NCI-H82 treated with DMSO at 0.1 percent for 48 hours (cell line): Measurements from ENCODE around the gene S100P.

ENCODE experiments used
- DNase-seq: peaks from one replicate; lab custom pipeline; 2025; ENCODE audit not compliant: unreplicated experiment; lab: John Stamatoyannopoulos, UW

S100P gene

DNA sequence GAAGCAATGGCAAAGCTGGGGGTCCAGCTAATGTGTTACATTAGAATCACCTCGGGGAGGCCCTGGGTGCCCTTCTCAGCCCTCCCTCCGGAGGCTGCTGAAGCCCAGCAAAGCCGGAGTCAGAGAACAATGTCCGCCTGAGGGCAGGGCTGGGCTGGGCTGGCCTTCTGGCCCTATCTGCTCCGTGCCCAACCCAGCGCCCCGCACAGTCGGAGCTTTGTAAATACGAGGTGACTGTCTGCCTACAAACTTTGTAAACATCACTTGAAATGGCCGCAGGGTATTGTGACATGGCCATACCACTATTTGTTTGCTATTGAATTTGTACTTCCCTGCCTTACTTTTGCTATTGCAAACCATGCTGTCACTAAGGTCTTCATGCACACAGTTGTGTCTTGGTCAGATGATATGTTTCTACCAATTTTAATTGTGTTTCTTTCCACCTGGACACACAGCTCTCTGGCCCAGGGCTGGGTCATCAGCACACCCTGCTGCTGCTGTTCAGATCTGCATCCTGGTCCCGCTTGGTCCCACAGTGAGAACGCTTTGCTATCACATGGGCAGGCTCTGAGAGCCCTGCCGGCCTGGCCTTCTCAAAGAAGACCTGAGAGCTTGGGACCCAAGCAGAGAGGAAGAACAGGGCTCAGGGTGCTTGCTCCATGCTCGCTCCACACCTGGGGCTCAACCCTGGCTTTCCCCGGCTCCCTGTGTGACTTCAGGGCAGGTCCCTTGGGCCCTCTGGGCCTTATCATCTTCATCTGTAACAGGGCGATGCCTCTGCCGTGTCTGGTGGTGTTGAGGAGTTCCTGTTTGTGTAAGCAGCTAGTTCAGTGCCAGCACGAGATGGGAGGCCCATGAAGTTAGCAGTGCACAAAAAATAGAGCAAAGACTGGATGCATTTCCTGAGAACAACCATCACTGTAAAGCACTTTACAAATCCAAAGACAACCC, 2.3 kb downstream of the S100P start:
- no peak for DNase-seq

DNA sequence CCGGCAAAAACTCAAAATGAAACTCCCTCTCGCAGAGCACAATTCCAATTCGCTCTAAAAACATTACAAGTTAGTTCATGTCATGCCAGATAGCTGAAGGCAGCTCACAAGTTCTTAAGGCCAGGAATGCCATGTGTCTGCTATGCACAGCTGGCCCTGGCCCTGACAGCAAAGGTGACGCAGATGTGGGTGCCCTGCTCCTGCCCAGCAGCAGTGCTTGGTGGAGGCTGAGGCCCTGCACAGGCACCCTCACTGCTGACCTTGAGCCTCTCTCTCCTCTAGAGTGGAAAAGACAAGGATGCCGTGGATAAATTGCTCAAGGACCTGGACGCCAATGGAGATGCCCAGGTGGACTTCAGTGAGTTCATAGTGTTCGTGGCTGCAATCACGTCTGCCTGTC, 2.9 kb downstream of the S100P start:
- DNase-seq = no peak

DNA sequence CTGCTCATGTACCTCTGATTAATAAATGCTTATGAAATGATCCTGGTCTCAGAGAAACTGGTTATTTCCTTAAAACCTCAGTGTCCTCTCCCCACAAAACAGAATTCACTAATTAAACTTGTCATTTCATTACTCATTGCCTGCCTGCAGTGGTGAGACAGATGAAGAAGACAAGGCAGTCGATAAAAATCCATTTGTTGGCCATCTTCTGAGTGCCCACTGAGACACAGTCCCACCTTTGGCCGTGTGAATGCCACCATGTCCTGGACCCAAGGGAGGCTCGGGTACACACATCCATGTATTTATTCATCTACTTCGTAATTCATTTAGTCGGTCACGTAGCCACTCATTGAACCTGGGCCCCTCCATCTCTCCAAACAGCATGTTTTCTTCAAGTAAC, 3.5 kb downstream of the S100P start:
- DNase-seq = no peak

DNA sequence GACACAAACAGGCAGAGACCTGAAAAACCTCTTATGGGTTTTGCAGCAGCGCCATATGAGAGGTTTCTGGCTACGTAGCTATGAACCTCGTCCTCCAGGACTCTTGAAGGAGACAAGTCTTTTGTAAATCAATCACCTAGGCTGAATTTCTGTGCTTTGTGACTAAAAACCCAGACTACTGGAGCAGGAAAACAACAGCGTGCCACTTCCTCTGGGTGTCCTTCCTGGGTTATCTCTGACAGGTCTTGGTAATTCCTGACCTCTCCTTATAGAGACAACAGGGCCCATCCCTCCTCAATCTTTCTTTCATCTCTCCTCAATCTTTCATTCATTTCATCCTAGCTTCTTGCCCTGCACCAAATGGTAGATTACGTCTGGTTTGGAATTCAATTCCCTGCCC, 5.7 kb downstream of the S100P start:
- no peak for DNase-seq

DNA sequence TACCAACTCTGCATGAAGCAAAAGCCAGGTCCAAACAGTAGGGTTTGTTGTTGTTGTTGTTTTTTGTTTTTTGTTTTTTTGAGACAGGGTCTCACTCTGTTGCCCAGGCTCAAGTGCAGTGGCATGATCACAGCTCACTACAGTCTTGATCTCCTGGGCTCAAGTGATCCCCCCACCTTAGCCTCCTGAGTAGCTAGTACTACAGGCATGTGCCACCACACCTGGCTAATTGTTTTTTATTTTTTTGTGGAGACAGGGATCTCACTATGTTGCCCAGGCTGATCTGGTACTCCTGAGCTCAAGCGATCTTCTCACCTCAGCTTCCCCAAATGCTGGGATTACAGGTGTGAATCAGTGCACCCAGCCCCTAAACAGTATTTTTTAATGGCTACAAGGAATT, 6.2 kb downstream of the S100P start:
- DNase-seq = no peak

DNA sequence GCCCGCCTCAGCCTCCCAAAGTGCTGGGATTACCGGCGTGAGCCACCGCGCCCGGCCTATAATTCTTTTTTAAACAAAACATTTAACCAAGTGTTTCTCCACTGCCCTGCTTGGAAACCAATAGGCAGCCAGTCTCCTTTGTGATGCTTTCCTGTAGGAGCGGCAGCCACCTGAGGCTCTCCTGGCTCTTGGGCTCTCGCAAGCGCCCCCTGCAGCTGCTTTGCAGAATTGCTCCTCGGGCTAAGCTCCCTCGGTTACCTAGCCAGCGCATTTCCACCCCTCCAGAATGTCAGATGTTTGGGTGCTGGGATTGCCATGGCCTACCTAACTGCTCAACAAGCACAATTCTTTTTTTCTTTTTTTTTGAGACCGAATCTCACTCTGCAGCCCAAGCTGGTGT, 7.7 kb downstream of the S100P start:
- DNase-seq = no peak

DNA sequence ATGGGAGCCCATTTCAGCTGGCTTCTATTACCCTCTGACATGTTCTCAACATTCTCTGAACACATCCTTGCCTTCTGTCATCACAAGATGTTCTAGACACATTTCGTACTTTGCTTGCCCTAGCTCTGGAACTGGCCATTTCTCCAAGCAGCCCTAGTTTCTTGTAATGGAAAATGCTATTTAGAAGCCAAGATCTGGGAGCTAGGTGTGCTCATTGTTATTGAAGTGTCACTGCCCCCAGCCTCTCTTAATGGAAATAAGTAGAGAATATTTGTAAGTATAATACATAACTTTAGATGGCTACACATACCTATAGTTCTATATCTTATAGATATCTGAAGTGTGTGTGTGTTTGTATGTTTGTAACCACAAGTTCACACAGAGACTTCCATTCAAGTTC, 9.1 kb downstream of the S100P start:
- no peak for DNase-seq

DNA sequence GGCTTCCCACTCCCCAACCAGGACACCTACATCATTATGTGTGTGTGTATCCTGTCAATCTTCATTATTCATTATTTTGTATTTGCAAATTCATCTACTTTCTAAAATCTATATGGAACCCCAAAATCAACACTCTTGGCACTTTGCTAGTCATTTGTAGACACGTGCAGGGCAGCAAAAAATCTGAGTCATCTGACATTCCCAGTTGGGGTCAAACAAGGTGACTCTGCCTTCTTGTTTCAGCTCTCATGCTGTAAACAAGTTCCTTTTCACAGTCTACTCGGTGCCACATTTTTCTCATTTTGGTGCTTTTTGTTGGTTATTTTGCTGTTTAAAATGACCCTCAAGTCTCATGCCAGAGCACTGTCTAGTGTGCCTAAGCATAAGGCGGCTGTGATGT, 10.1 kb downstream of the S100P start:
- DNase-seq = no peak

DNA sequence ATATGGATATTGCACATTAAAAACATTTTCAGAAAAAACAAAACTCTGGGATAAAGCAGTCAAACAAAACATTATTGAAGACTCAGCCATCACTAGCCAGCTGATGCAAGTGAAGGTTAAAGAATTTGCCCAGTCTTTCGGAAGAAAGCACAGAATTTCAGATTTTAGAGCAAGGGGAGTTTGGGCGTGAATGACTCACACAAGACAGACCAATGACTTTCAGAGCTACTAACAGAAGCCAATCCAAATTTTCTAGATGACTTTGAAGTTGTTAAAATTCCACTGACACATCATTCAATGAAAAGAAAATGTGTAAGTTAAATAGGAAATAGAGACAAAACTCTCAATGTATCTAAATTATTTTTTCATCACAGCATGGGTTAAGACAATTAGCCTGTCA, 12.0 kb downstream of the S100P start:
- DNase-seq = no peak

DNA sequence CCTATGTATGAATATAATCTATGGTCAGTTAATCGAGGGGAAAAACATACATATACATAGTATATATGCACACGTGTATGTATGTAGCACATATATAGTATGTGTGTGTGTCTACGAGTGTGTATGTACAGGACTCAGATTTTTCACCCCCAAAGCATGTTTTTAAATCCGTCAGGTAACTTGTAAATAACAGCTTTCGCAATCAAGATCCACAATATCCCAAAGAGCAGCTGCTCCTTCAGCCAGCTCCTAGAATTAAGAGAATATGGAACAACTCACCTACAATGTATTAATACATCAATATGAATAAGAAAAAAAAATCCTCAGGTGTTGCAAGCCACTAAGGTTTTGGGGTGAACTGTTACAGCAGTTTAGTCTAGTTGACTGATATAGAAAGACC, 12.5 kb downstream of the S100P start:
- no peak for DNase-seq

DNA sequence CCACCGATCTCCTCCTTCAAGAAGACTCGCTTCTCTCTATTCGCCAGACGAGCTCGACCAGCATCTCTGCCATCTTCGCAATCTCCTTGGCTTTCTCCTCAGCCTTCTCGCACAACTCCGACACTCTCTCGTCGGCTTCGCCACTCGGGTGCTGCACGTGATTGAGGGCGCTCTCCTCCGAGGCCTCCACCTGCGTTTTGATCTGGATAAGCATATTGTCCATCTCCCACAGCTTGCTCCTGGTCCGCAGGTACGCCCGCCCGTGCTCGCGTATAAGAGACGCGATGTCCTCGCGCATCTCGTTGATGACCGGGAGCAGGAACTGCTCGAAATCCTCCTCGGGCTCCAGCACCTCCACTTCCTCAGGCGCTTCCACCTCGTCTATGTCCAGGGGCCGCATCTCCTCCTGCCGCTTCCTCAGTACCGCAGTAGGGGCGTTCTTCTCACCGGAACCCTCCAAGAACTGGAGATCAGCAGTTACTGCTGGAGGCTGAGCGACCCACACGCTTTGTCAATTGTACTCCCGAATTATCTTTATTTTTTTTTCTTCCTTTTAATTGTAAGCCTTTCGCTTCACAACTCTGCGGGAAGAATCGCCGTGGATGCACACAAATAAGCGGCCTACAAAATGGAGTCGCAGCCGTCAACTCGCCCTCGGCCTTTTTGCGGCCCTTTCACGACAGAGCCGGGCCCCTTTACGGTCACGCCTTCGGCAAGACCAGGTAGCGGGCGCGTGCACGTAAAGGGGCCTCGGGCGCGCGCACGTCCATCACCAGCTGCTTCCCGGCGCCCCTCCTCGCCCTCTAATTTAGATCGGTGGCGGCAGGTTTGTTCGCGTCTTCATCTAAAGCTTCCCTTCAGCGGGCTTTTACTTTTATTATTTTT, 15.8 kb downstream of the S100P start, which contains the start of gene MRFAP1L1:
Gene MRFAP1L1, minus strand, starts transcription at position 636 of the 885 bp plus-strand sequence. Its CDS starts 236 bp downstream, at position 400.
- DNase-seq = peak; percentile 88

DNA sequence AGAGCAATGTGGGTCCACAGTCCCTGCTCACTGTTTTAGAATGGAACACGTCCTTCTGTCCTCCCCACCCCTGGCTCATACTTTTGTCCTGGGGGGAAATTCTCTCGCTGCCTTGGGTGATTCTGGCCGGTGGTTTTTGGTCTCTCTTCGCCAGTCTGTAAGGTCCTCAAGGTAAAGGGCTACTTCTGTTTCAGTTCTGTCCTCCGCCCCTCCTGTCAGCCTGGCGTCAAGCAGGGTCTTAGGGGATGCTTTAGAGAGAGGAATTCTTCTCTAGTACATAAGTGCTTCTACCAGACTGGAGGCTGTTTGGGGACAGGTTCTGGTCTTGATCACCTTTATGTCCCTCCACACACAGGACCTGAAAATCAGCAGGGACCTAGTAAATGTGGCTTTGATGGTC, 16.6 kb downstream of the S100P start:
- no peak for DNase-seq

DNA sequence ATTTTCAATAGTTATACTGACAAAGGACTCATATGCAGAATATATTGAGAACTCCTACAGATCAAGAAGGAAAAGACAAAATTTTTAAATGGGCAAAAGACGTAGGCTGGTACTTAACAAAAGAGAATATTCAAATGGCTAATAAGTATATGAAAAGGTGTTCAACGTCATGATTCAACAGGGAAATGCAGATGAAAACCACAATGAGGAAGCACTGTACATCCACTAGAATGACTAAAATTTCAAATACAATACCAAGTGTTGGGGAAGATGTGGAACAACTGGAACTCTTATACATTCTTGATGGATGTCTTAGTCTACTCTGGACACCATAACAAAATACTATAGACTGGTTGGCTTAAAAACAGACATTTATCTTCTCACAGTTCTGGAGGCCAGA, 17.3 kb downstream of the S100P start:
- DNase-seq = no peak

DNA sequence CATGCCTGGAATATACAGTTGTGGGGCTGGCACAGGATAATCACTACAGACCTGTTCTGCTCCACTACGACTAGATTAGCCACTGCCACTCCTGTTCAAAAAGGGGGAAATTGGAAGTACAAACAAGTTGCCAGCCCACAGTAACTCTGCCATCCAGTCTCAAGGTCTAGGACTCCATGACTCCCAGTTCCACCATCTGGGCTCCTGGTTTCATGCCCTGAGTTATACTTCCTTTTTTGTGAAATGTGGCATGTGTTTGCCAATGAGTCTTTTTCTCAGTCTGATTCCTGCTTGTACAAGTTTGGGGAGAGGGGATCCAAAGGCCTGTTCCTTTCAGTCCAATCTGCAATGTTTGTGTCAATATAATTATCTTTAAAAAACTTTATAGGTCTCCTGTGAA, 21.3 kb downstream of the S100P start:
- DNase-seq = no peak

DNA sequence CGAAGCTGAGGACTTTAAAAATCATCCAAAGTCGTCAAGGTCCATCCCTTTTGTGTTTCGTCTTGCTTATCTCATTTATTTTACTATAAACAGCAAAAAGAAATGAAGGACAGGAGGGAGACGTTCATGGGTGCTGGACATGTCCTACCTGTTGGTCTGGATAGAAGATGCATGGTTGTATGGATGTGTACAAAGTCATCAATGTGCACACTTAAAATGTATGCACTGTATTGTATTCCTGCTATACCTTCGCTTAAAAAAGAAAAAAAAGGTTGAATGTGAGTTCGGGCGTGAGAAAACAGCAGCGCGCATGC, 22.0 kb downstream of the S100P start:
- no peak for DNase-seq

DNA sequence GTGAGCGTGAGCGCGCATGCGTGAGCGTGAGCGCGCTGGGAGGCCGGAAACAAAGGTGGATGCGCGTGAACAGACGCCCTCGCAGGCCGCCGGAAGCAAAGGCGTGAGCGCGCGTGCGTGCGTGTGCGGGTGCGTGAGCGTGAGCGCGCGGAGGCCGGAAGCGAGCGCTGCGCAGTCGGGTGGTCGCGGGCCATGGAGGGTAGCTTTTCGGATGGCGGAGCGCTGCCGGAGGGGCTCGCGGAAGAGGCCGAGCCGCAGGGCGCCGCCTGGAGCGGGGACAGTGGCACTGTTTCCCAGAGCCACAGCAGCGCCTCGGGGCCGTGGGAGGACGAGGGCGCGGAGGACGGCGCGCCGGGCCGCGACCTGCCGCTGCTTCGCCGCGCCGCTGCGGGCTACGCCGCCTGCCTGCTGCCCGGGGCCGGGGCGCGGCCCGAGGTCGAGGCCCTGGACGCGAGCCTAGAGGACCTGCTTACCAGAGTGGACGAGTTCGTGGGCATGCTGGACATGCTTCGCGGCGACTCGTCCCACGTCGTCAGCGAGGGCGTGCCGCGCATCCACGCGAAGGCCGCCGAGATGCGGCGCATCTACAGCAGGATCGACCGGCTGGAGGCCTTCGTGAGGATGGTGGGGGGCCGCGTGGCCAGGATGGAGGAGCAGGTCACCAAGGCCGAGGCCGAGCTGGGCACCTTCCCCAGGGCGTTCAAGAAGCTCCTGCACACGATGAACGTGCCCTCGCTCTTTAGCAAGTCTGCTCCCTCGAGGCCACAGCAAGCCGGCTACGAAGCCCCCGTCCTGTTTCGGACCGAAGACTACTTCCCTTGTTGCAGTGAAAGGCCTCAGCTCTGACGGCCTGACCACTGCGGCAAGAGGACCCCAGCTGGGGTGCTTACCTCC, 22.6 kb downstream of the S100P start, which contains the start of gene BLOC1S4:
Gene BLOC1S4, plus strand, starts transcription at position 157 of the 894 bp plus-strand sequence. Its CDS starts 36 bp downstream, at position 193.
- peak; percentile 61 for DNase-seq

DNA sequence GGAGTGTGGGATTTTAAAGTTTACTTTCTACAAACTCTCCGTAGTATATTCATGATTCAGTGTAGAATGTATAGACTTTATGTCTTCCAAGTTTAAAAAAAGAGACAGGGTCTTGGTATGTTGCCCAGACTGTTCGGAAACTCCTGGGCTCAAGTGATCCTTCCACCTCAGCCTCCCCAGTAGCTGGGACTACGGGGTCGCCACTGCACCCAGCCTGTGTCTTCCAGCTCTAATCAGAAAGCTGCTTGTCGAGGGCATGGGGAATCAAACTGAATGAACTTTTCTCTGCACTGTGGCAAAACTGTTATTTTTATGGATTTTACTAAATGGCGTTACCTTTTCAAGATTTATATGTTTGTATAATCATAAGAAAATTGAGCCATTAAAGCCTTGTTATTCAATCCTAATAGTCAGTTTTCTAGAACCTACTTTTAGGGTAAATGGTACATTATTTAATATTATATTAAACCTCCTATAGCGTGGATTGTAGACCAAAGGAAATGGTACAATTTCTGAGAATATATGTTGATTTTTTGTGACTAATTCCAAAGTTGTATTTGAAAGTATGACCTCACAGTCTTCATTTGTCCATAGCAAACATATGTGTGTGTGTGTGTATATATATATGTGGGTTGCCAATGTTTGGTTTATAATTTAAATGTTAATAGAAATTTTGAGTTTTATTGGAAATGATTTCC, 23.4 kb downstream of the S100P start:
- no peak for DNase-seq

DNA sequence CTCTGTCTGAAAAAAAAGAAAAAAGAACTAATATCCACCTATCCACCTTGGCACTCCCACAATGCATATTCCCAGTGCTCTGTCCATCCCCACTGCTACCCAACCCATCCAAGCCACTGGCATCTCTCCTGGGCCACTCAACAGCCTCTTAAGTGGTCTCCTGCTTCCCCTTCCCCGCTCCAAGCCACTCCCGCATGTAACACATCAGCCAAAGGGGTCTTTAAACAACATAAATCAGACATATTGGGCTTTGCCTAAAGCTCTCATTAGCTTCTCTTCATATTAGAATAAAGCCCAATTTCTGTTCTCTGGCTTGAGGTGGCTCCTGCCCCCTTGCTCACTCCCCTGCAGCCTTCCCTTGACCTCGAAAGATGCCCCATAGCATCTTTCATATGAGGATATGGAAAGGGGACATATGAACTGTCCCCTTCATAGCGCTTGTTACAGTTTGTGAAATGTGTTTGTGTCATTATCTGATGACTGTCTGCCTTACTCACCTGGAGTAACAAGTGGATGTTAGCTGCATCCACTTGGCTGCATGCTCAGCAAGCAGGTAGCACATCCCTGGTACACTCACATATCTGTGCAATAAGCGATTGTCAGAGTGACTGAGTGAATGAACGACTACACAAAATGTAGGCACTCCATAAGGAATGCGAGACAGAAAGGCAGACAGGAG, 25.4 kb downstream of the S100P start:
- DNase-seq = no peak

DNA sequence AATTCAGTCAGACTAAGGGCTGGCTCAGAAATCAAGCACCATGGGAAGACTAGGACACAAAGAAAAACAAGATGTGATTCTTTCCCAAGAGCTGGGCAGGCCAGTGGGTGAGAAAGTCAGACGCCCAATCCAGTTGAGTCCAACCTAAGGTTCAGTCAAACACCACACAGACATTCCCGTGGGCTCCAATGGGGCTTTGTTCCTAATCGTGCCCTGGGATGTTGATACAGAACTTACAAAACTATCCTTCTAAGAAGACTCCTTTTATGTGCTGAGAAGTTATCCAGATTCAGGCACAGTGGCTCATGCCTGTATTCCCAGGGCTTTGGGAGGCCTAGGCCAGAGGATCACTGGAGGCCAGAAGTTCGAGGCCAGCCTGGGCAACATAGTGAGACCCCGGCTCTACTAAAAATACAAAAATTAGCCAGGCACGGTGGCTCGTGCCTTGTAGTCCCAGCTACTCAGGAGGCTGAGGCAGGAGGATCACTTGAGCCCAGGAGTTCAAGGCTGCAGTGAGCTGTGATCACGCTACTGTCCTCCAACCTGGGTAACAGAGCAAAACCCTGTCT, 26.0 kb downstream of the S100P start:
- DNase-seq = no peak
